ENCODE results near the gene SHQ1. TPM values are rescaled to one million over a fixed set of nuclear protein-coding genes. Genes with fewer than 3 reads are reported as not detected.

Gene SHQ1
- total RNA-seq (2014; rRNA removed; shearing (Covaris generic)): 14.0 and 14.1 TPM in 2 replicates

DNA sequence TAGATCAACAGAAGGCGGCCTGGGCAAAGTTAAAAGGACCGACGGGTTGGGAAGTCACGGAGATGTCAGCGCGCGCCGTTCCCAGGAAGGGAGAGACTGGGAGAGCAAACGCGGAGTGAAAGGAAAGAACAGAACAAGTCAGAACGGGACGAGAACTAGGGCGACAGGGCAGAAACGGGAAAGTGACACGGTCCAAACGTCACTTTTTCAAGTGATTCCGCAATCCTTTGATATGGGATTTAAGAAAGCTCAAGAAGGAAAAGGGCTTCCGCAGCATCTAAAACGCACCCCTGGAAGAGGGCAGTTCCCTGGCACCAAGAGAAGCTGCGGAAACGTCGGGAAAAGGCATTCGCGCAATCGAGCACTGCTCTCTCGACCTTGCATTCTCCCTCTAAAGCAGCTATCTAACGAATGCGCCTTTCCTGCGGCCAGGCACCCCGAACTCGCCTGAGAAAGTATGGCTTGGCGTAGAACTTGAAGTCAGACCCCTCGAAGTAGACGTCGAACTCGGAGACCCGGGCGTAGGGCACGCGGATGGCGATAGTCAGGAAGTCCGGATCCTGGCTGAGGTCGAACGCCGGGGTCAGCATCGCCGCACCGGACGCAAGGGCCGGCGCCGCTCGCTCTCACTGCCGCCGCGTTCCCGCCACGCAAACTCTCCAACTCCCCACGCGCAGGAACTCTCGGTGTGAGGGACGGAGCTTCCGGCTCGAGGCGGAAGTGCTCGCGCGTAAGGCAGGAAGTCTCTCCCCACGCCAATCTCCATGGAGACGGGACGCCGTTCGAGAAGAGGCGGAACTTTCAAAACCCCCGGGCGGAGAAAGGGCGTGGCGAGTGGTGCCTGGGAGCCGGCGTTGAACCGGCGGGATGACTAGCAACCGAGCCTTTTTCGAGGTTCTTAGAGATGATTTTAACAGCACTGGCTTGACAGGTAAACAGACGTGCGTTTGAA, at the start of gene SHQ1:
Gene SHQ1 (minus strand): TSS at position 695 of the 952 bp plus-strand sequence. CDS start 105 bp downstream, at position 590.
- Histone ChIP-seq H3K4me3 (peak within 1 kb of the TSS; percentile 78), H3K36me3 (no peaks in the 10 kb centered on the region), H3K27ac (peak within 1 kb of the TSS; percentile 38), H3K4me1 (peaks cover 23% of the 10 kb centered on the region), H3K27me3 (no peaks in the 10 kb centered on the region), H3K9me3 (replicated peaks) (no peaks in the 10 kb centered on the region)
- DNase-seq: peak; percentile 91 to 93

DNA sequence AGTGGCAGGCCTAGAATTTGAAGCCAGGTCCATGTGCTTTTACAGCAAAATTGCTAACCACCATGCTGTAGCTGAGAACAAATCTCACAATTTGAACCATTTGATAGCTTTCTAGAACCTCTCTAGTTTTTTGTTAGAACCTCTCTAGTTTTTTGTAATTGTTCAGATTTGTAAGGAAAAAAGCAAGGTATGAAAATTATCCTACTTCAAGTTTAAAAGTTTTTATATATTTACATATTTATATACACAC, 49.4 kb upstream of the SHQ1 start:
- Histone ChIP-seq H3K4me1 (no peaks in the 10 kb centered on the region), H3K36me3 (no peaks in the 10 kb centered on the region), H3K9me3 (replicated peaks) (no peaks in the 10 kb centered on the region), H3K27me3 (no peaks in the 10 kb centered on the region), H3K4me3 (no peak overlapping the region), H3K27ac (no peak overlapping the region)
- no peak for DNase-seq

DNA sequence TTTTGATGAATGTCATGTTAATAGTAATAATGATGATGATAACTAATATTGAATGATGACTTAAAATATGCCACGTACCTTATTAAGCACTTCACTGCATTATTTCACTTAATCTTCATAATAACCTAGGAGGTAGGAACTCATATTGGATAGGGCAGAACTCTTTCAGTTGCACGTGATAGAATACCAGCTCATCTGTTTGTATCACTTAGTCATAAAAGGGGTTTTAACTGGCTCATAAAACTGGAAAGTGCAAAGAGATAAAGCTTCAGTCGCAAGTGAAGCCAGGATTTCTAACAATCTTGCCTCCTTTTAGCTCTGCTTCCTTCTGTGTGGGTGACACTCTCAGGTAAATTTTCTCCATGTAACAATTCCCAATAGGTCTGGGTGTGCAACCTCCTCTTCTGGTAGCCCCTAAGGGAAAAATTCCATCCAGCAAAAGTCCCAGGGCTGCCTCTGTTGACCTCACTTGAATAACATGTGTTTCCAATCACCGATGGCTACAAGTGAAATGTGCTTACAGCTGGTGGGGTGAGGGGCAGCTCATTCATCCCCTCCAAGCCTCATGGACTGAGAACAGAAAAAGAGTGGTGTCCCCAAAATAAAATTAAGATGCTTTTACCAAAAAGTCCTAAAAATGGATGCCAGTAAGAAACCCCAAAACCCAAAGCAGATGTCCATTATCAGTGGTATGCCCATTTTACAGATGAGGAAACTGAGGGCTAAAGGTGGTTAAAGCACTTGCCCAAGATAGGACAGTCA, 48.9 kb upstream of the SHQ1 start:
- Histone ChIP-seq H3K4me3 (no peak overlapping the region), H3K36me3 (no peaks in the 10 kb centered on the region), H3K9me3 (replicated peaks) (no peaks in the 10 kb centered on the region), H3K27ac (no peak overlapping the region), H3K27me3 (no peaks in the 10 kb centered on the region), H3K4me1 (peaks cover 5% of the 10 kb centered on the region)
- no peak for DNase-seq

DNA sequence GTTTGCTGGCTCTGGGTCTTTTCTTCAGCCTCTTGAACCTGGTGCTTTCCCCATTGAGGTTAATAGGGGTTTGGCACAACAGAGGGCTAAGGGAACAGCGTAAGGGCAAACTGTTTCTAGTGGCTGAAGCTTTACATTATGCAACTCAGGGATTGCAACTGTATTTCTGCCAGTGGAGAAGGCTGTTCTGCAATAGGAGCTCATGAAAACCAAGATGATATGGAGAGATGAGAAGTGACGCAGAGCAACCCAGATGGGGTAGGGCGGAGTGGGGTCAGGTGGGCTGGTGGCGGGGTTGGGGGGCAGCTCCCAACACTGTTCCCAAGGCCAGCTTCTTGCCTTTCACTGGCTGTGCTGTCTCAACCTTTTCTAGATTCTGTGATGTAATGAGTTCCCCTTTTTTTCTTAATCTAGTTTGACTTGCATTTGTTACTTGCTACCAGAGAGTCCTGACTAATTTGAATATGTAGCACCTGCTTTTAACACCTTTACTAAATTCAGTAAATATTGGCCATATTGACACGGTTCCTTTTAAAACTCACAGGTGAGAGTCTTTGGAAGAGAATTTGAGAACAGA, 46.8 kb upstream of the SHQ1 start:
- no peak for DNase-seq
- Histone ChIP-seq H3K27ac (no peak overlapping the region), H3K9me3 (replicated peaks) (no peaks in the 10 kb centered on the region), H3K36me3 (no peaks in the 10 kb centered on the region), H3K4me3 (no peak overlapping the region), H3K27me3 (no peaks in the 10 kb centered on the region), H3K4me1 (peaks cover 22% of the 10 kb centered on the region)

GRCh38 chr3:72892870-72893269, 44.6 kb upstream of the SHQ1 start:
- peaks cover 30% of the 10 kb centered on the region for H3K4me1 ChIP-seq
- no peak overlapping the region for H3K4me3 ChIP-seq
- no peaks in the 10 kb centered on the region for H3K27me3 ChIP-seq
- no peak for DNase-seq
- no peak overlapping the region for H3K27ac ChIP-seq
- H3K9me3 ChIP-seq (replicated peaks): no peaks in the 10 kb centered on the region
- H3K36me3 ChIP-seq: no peaks in the 10 kb centered on the region

- Histone ChIP-seq H3K9me3 (replicated peaks) (no peaks in the 10 kb centered on the region), H3K4me3 (no peak overlapping the region), H3K27me3 (no peaks in the 10 kb centered on the region), H3K27ac (peak overlapping the region; percentile 81), H3K4me1 (peaks cover 30% of the 10 kb centered on the region), H3K36me3 (no peaks in the 10 kb centered on the region)
- peak in 1 of 2 experiments; percentile 14 for DNase-seq
Observed at GRCh38 chr3:72892081-72892775, 44.0 kb upstream of the SHQ1 start.

GRCh38 chr3:72891053-72891855, 43.0 kb upstream of the SHQ1 start:
- peaks cover 30% of the 10 kb centered on the region for H3K4me1 ChIP-seq

DNA sequence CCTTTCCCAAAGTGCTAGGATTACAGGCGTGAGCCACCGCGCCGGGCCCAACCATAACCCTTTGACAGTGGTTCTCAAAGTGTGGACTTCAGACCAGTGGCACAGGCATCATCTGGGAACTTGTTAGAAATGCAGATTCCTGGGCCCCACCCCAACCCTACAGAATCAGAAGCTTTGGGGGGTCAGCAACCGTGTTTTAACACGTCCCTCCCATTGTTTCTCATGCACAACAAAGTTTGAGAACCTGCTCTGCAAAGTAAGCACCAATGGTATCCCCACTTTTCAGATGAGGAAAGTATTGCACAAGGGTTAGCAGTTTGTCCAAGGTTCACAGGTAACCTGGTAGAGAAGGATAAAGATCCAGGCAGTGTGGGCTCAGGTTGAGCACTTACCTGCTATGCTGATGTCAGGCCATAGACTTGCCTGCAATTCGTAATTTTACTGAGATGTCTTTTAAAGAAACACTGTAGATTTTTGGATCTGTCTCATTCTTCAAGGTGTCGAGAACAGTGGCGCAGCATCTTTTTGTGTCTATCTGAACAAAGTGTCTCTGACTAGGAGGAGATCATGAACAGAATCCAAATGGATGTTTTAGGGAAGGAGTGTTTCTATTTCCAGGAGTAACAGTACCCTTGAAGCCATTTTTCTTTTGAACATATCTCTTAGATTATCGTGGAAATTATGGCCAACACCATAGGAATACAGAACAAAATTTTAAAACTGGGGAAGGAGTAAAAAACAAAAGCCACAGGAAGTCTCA, 42.1 kb upstream of the SHQ1 start:
- no peaks in the 10 kb centered on the region for H3K36me3 ChIP-seq
- no peak overlapping the region for H3K4me3 ChIP-seq
- no peaks in the 10 kb centered on the region for H3K9me3 ChIP-seq (replicated peaks)
- H3K4me1 ChIP-seq: peaks cover 30% of the 10 kb centered on the region
- no peaks in the 10 kb centered on the region for H3K27me3 ChIP-seq
- peak in 1 of 2 experiments; percentile 6 for DNase-seq
- peak overlapping the region; percentile 81 for H3K27ac ChIP-seq

More at GRCh38 chr3:72891053-72891855, 43.0 kb upstream of the SHQ1 start:
- Histone ChIP-seq H3K9me3 (replicated peaks) (no peaks in the 10 kb centered on the region), H3K36me3 (no peaks in the 10 kb centered on the region), H3K4me3 (peak overlapping the region; percentile 24; the same call in 1 of the 2 replicates), H3K27ac (peak overlapping the region; percentile 81), H3K27me3 (no peaks in the 10 kb centered on the region)
- DNase-seq: peak; percentile 82 to 90

- Histone ChIP-seq H3K4me1 (peaks cover 30% of the 10 kb centered on the region), H3K36me3 (no peaks in the 10 kb centered on the region), H3K4me3 (peak overlapping the region; percentile 61), H3K27me3 (no peaks in the 10 kb centered on the region), H3K27ac (peak overlapping the region; percentile 33), H3K9me3 (replicated peaks) (no peaks in the 10 kb centered on the region)
- no peak for DNase-seq
Observed at GRCh38 chr3:72889310-72890165, 41.3 kb upstream of the SHQ1 start.

GRCh38 chr3:72888546-72889309, 40.5 kb upstream of the SHQ1 start:
- Histone ChIP-seq H3K27me3 (no peaks in the 10 kb centered on the region), H3K36me3 (no peaks in the 10 kb centered on the region), H3K4me1 (peaks cover 30% of the 10 kb centered on the region), H3K4me3 (peak overlapping the region; percentile 61), H3K27ac (peak overlapping the region; percentile 33), H3K9me3 (replicated peaks) (no peaks in the 10 kb centered on the region)
- peak in 1 of 2 experiments; percentile 37 for DNase-seq

- Histone ChIP-seq H3K27ac (peak within 1 kb of the TSS; percentile 33), H3K9me3 (replicated peaks) (no peaks in the 10 kb centered on the region), H3K4me1 (peaks cover 30% of the 10 kb centered on the region), H3K36me3 (no peaks in the 10 kb centered on the region), H3K27me3 (no peaks in the 10 kb centered on the region), H3K4me3 (peak within 1 kb of the TSS; percentile 61)
- DNase-seq: peak; percentile 75
Observed at GRCh38 chr3:72887705-72888545, 39.7 kb upstream of the SHQ1 start, which contains the start of gene GXYLT2. Gene GXYLT2, plus strand, starts transcription at chr3:72888046. Its CDS starts 188 bp downstream, at chr3:72888234.

Measured in SJCRH30 (cell line).